Measurements from ENCODE around the gene GMPPB. TPM values are rescaled to one million over a fixed set of nuclear protein-coding genes. Genes with fewer than 3 reads are reported as not detected.

Gene GMPPB
- total and polyA plus RNA-seq, 9 of the 15 experiments (the other 6 are each of a cell fraction or from before 2014, with no cell fraction given), result 0.53 to 17.4 (median 8.1) TPM

DNA sequence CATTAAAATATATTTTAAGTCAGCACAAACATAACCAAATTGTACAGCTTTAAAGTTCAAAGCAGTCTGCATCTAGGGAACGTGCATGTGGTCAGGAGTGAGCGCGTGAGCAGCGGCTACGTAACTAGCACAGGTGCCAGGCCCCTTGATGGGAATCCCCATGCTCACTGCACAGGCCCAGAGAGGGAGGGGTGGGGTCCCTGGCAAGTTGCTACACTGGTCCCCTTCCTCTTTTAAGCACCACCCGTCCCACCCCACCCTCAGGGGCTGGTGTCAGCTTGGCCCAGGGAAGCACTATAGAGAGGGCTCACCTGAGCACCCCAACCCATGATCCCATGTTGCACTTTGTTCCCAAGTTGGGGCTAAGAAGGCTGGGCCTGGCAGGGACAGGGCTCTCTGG is 835 bp upstream of the GMPPB start:
- Histone ChIP-seq H3K9me1 (ENCODE audit: control insufficient read depth, insufficient read depth, low read length) (no peaks in the 10 kb centered on the region), H4K20me1 (replicated peaks; ENCODE audit: control insufficient read depth, insufficient read depth, low read length) (0 out of 2 replicates have a peak, but pooled peaks cover 3% of the 10 kb centered on the region), H3K9ac (ENCODE audit: insufficient read depth in 1 of 2, low read depth in 2 of 2, low read length in 2 of 2) (peak overlapping the region; percentile 95 to 96), H3K4me3 (peak overlapping the region; percentile 99), H3K36me3 (ENCODE audit: control insufficient read depth, insufficient read depth, low read length) (peaks cover 62% of the 10 kb centered on the region; the same call in 2 of the 3 replicates), H3K4me2 (ENCODE audit: insufficient read depth, low read length) (peak overlapping the region; percentile 81), H3K27ac (ENCODE audit: extremely low read depth, low read depth, low read length) (peak overlapping the region; percentile 91), H3K79me2 (ENCODE audit: control insufficient read depth, insufficient read depth, low read length) (peaks cover 12% of the 10 kb centered on the region), H3K27me3 (ENCODE audit: control insufficient read depth in 2 of 2, insufficient read depth in 2 of 2, low read length in 2 of 2) (no peaks in the 10 kb centered on the region), H3K9me3 (replicated peaks; ENCODE audit: control insufficient read depth, insufficient read depth, low read depth, low read length) (no peaks in the 10 kb centered on the region), H3K4me1 (replicated peaks in 1 of 2; ENCODE audit: control insufficient read depth in 2 of 2, insufficient read depth in 2 of 2, low read length in 2 of 2) (peaks cover 2 to 33% of the 10 kb centered on the region in 2 experiments; a peak in 4 of 5 replicates), H2AFZ (ENCODE audit: low read depth, low read length) (peak overlapping the region; percentile 86; the same call in 1 of the 2 replicates)
- CTCF ChIA-PET (ENCODE audit: low intra/inter-chr PET ratio), result no interaction called here
- FAIRE-seq, result no peak
- DNase-seq (ENCODE audit: extremely low read depth in 1 of 4, low spot score in 3 of 4), result peak in 1 of 4 experiments; percentile 32
- intact Hi-C loops (cut with micrococcal nuclease) (loop anchor here (5.0 kb wide), 1 partner anchor 113 kb away; no protein-coding TSS in a partner anchor), in situ Hi-C loops (cut with MboI) (no loop called here)
- WGBS (ENCODE audit: insufficient coverage, low coverage, missing lambda C conversion rate), result 11% methylated on average over 5 of the region's 6 CpGs
- POLR2A ChIA-PET, result interaction anchor here (0.6 to 1.4 kb wide), 7 partner anchors 7 to 78 kb away, joined by 3 to 6 read pairs (median 3); no protein-coding TSS in a partner anchor
- BruUV-seq (replicated peaks), result no TSS peak
- peak; percentile 20 for ATAC-seq
- no peak for TF ChIP-seq STAG1 (CRISPR knock-in tag; IDR thresholded peaks at IDR 0.05; ENCODE audit: borderline replicate concordance)
- TF ChIP-seq ARID1B (IDR thresholded peaks at IDR 0.05), result 0 out of 2 replicates have a peak, but pooled peaks have one; percentile 12
- TF ChIP-seq, protein P1, sequence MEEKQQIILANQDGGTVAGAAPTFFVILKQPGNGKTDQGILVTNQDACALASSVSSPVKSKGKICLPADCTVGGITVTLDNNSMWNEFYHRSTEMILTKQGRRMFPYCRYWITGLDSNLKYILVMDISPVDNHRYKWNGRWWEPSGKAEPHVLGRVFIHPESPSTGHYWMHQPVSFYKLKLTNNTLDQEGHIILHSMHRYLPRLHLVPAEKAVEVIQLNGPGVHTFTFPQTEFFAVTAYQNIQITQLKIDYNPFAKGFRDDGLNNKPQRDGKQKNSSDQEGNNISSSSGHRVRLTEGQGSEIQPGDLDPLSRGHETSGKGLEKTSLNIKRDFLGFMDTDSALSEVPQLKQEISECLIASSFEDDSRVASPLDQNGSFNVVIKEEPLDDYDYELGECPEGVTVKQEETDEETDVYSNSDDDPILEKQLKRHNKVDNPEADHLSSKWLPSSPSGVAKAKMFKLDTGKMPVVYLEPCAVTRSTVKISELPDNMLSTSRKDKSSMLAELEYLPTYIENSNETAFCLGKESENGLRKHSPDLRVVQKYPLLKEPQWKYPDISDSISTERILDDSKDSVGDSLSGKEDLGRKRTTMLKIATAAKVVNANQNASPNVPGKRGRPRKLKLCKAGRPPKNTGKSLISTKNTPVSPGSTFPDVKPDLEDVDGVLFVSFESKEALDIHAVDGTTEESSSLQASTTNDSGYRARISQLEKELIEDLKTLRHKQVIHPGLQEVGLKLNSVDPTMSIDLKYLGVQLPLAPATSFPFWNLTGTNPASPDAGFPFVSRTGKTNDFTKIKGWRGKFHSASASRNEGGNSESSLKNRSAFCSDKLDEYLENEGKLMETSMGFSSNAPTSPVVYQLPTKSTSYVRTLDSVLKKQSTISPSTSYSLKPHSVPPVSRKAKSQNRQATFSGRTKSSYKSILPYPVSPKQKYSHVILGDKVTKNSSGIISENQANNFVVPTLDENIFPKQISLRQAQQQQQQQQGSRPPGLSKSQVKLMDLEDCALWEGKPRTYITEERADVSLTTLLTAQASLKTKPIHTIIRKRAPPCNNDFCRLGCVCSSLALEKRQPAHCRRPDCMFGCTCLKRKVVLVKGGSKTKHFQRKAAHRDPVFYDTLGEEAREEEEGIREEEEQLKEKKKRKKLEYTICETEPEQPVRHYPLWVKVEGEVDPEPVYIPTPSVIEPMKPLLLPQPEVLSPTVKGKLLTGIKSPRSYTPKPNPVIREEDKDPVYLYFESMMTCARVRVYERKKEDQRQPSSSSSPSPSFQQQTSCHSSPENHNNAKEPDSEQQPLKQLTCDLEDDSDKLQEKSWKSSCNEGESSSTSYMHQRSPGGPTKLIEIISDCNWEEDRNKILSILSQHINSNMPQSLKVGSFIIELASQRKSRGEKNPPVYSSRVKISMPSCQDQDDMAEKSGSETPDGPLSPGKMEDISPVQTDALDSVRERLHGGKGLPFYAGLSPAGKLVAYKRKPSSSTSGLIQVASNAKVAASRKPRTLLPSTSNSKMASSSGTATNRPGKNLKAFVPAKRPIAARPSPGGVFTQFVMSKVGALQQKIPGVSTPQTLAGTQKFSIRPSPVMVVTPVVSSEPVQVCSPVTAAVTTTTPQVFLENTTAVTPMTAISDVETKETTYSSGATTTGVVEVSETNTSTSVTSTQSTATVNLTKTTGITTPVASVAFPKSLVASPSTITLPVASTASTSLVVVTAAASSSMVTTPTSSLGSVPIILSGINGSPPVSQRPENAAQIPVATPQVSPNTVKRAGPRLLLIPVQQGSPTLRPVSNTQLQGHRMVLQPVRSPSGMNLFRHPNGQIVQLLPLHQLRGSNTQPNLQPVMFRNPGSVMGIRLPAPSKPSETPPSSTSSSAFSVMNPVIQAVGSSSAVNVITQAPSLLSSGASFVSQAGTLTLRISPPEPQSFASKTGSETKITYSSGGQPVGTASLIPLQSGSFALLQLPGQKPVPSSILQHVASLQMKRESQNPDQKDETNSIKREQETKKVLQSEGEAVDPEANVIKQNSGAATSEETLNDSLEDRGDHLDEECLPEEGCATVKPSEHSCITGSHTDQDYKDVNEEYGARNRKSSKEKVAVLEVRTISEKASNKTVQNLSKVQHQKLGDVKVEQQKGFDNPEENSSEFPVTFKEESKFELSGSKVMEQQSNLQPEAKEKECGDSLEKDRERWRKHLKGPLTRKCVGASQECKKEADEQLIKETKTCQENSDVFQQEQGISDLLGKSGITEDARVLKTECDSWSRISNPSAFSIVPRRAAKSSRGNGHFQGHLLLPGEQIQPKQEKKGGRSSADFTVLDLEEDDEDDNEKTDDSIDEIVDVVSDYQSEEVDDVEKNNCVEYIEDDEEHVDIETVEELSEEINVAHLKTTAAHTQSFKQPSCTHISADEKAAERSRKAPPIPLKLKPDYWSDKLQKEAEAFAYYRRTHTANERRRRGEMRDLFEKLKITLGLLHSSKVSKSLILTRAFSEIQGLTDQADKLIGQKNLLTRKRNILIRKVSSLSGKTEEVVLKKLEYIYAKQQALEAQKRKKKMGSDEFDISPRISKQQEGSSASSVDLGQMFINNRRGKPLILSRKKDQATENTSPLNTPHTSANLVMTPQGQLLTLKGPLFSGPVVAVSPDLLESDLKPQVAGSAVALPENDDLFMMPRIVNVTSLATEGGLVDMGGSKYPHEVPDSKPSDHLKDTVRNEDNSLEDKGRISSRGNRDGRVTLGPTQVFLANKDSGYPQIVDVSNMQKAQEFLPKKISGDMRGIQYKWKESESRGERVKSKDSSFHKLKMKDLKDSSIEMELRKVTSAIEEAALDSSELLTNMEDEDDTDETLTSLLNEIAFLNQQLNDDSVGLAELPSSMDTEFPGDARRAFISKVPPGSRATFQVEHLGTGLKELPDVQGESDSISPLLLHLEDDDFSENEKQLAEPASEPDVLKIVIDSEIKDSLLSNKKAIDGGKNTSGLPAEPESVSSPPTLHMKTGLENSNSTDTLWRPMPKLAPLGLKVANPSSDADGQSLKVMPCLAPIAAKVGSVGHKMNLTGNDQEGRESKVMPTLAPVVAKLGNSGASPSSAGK (IDR thresholded peaks at IDR 0.05), result peak; percentile 43
- no peak for TF ChIP-seq CREB1 (IDR thresholded peaks at IDR 0.05)
- no peak for TF ChIP-seq CREB1 (CRISPR knock-in tag; IDR thresholded peaks at IDR 0.05)
- TF ChIP-seq, protein P2, sequence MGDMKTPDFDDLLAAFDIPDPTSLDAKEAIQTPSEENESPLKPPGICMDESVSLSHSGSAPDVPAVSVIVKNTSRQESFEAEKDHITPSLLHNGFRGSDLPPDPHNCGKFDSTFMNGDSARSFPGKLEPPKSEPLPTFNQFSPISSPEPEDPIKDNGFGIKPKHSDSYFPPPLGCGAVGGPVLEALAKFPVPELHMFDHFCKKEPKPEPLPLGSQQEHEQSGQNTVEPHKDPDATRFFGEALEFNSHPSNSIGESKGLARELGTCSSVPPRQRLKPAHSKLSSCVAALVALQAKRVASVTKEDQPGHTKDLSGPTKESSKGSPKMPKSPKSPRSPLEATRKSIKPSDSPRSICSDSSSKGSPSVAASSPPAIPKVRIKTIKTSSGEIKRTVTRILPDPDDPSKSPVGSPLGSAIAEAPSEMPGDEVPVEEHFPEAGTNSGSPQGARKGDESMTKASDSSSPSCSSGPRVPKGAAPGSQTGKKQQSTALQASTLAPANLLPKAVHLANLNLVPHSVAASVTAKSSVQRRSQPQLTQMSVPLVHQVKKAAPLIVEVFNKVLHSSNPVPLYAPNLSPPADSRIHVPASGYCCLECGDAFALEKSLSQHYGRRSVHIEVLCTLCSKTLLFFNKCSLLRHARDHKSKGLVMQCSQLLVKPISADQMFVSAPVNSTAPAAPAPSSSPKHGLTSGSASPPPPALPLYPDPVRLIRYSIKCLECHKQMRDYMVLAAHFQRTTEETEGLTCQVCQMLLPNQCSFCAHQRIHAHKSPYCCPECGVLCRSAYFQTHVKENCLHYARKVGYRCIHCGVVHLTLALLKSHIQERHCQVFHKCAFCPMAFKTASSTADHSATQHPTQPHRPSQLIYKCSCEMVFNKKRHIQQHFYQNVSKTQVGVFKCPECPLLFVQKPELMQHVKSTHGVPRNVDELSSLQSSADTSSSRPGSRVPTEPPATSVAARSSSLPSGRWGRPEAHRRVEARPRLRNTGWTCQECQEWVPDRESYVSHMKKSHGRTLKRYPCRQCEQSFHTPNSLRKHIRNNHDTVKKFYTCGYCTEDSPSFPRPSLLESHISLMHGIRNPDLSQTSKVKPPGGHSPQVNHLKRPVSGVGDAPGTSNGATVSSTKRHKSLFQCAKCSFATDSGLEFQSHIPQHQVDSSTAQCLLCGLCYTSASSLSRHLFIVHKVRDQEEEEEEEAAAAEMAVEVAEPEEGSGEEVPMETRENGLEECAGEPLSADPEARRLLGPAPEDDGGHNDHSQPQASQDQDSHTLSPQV (IDR thresholded peaks at IDR 0.05), result peak; percentile 64; the same call in 1 of the 2 replicates

Measured in K562 (cell line).